ENCODE data around the gene FOXI2.

The FOXI2 gene

DNA sequence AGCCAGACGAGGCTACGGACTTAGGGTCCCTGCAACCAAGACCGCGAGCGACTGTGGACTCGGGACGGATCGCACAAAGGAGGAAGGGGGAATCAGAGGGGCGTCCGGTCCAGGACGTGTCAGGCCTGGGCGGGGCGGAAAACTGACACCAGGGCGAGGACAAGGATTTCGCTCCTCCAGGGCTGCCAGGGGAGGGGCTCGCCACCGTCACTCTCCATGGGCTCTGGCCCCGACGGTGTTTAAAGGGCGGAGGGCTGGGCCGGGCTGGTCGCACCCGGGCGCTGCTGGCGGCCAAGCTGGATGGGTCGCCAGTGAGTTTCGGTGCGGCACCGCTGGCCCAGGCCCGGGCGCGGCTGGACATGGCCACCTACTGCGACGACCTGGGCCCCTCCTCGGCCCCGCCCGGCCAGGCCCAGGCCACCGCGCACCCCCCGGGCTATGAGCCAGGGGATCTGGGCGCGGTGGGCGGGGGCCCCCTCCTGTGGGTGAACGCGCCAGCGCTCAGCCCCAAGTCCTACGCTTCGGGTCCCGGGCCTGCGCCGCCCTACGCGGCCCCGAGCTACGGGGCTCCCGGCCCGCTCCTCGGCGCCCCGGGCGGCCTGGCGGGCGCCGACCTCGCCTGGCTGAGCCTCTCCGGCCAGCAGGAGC is at the start of gene FOXI2:
Gene FOXI2, plus strand, starts transcription at position 271 of the 648 bp plus-strand sequence. Its CDS starts 89 bp downstream, at position 360.
- DNase-seq: no peak

DNA sequence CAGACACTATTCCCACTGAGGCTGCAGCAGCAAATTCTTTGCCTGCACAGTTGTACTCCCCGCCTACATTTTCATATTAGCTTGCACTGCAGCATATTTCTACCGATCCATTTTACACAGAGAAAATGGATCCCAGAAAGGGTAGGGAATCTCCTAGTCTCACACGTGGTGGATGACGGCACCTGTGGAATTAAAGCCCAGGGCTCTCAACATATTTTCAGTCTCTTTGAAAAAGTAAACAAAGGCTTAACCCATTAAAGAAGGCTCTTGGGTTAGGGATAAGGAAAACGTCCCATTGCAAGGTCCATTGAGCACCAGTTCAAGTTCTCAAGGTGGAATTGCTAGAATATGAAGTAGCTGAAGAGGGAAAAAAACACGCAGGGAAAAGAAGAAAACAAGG is 49.4 kb upstream of the FOXI2 start:
- DNase-seq: no peak

- no peak for DNase-seq
Measured at GRCh38 chr10:127690176-127690835, 46.7 kb upstream of the FOXI2 start.

GRCh38 chr10:127694580-127695193 is 42.3 kb upstream of the FOXI2 start:
- DNase-seq: peak in 1 of 2 experiments; percentile 3

DNA sequence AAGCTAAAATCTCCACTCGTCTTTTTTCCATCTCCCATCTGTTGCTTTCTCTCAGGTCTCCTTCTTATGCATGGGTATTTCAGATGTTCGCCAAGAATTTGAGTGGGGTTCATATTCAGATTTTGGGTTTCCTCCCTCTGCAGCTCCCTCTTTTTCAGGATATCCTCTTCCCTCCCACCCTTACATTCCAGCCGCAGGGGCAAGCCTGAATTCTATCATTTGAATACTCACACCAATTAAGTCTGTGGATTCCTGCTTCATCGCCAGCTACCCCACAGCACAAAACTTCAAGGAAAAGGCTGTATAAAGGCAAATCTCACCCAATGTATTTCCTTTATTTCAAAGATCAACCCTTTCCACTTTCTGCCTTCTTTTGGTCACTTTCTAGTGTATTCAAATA is 41.6 kb upstream of the FOXI2 start:
- no peak for DNase-seq

- DNase-seq: no peak
Measured at GRCh38 chr10:127698886-127699285, 38.1 kb upstream of the FOXI2 start.

DNA sequence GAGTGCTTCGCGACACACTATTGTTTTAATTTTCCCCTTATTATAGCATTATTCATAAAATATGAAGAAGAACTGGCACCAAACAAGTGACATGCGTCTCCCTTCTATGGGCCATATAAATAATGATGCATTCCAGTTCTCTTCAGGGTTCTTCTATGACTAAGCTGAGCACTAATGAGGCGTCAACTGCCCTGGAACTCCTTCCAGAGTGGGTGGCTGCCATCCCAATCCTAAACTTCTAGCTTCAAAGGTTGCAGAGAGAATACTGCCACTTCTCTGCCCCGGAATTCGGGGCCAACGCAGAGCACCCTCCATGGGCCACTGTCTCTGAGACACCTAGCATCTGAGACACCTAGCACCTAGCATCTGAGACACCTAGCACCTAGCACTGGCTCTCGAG is 37.7 kb upstream of the FOXI2 start:
- DNase-seq: no peak

GRCh38 chr10:127702271-127702670 is 34.7 kb upstream of the FOXI2 start:
- no peak for DNase-seq

DNA sequence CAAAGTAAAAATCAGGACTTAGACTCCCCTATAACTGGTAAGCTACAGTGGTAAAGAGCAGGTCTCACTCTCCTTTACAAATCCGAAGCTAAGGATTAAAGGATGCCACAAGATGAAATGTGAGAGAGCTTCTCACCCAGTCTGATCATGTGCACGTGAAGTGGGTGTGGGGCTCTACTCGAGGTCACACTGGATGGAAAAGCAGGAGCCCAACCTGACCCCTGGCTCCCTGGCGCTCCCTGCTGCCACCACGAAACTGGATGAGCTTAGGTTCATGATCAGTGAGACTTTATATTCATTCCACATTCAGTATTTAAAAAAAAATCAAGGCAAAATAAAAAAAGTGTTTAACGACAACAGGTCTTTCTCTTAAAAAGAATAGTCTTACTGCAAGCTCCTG is 21.7 kb upstream of the FOXI2 start:
- no peak for DNase-seq

GRCh38 chr10:127715782-127716378 is 21.1 kb upstream of the FOXI2 start:
- DNase-seq: no peak

DNA sequence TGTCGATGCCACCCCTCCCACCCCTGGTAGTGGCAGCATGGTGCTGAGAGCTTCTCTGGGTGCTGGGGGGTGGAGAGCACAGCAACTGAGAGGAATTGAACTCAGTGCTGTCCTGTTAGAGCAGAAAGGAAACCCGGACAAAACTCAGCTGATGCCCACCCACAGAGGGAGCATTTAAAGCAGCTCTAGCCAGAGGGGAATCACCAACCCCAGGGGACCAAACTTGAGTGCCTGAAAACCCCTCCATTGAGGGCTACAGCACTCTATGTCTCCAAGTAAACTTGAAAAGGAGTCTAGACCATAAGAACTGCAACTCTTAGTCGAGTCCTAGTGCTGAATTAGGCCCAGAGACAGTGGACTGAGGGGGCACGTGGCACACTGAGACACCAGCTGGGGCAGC is 16.8 kb upstream of the FOXI2 start:
- no peak for DNase-seq

DNA sequence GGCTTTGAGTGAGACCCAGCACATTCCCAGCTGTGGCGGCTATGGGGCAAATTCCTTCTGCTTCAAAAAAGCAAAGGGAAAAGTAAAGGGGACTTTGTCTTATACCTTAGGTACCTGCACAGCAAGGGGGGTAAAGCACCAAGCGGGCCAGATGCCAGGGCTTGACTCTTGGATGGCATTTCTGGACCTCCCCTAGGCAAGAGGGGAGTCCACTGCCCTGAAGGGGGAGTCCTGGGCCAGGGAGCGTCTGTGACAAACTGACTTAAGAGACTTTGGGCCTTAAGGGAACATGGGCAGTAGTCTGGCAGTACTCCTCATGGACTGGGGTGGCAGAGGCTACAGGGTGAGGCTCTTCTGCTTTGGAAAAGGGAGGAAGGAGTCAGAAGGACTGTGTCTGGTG is 16.1 kb upstream of the FOXI2 start:
- no peak for DNase-seq

DNA sequence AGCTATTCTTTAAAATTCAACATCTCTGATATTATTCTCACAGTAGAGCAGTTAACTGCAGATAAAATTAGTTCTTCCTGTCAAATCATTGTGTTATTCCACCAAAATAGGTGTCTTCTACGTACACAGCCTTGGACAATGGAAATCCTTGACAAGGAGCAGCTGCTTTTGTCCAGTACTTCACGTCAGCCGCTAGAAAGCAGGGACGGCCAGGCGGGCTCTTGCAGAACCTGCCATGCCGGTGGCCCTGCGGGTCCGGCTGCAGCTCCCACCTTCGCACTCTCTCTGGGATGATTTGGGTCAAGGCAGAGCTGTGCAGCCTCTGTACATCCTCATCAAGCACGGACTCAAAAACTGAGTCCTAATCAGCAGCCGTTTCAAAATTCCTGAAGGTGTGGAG is 2.2 kb upstream of the FOXI2 start:
- DNase-seq: no peak

DNA sequence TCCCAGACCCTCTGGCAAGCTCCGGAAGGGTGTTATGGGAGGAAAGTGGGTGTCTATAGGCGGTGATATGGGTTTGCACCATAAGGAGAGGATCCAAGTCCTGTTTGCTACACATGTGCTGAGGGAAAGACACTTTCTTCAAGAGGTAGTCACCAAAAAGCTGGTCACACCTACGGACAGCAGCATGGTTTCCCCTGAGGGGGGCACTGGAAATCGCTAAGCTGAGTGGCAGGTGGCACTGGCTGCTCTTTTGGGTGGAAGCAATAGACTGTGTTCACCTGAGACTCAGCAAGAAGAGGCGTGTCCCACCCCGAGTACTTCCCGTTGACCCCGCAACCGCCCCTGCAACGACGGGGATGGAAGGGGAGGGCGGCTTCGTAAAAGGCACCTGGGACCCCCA is 1.8 kb upstream of the FOXI2 start:
- DNase-seq: no peak

GRCh38 chr10:127735723-127736221 is 1.2 kb upstream of the FOXI2 start:
- no peak for DNase-seq

DNA sequence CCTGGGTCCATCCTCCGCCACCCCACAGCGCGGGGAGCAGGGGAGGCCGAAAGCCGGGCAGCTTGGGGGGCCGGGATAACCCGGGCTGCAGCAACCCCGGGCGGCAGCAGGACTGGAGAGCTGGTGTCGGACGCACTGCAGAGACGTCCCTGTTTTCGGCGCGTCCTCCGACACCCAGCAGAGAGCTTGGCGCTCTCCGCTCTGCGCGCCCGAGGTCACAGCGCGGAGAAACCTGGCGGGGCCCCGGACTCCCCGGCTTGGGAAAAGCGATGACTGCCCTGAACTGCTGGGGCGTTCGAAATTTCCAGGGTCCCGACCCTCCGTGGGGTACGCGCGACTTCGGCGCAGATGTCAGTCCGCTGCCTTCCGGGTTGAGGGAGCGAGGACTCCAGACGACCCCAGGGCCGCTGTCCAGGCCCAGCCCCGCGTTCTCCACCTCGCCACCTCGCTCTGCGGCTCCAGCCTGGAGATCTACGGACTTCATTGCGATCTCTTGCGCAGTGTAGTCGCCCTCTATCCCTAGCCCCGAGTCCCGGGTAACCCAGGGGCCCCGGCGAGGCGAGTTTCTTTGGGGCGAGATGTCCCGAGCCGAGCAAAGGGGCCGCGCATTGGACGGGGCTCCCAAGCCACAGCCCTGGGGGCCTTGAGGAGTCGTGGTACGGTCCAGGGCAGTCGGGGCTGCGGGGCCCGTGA is 617 bp upstream of the FOXI2 start:
- DNase-seq: no peak

- DNase-seq: no peak
Measured at GRCh38 chr10:127737563-127738511, 852 bp downstream of the FOXI2 start.

GRCh38 chr10:127738512-127739424 is 1.8 kb downstream of the FOXI2 start:
- no peak for DNase-seq

GRCh38 chr10:127739908-127740307 is 2.9 kb downstream of the FOXI2 start:
- no peak for DNase-seq

DNA sequence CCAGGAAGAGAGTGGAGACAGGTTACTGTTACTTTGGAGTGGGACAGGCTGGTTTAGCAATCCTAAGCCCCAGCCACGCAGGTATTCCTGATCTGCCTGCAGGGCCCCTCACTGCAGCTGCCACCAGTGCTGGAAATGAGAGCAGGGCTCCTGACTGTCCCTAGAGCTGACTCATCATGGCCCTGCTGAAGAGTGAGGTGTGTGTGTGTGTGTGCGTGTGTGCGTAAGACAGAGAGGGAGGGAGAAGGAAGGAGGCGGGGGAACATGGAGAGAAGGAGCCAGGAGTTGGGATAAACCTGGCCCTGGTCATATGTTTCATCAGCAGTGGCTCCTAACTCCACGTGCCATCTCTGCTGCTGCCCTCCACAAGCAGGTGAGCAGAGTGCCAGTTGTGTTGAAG is 3.6 kb downstream of the FOXI2 start:
- DNase-seq: no peak

GRCh38 chr10:127743205-127743604 is 6.2 kb downstream of the FOXI2 start:
- DNase-seq: no peak
